ENCODE results near the gene DUSP22. TPM values are rescaled to one million over a fixed set of nuclear protein-coding genes. Genes with fewer than 3 reads are reported as not detected.

DUSP22 gene
- total RNA-seq, 2 experiments from 2014 or later, result 38.1 to 47.8 TPM

- ATAC-seq, result no peak
- Mint-ChIP-seq H3K4me1 (peaks cover 2% of the 10 kb centered on the region), H3K4me3 (no peak overlapping the region), H3K27ac (no peak overlapping the region), H3K36me3 (no peaks in the 10 kb centered on the region), H3K27me3 (no peaks in the 10 kb centered on the region), H3K9me3 (ENCODE audit: low read depth) (no peaks in the 10 kb centered on the region)
- DNase-seq, result no peak
- CTCF ChIA-PET, result interaction anchor here (1.0 kb wide), 1 partner anchor 12 kb away, joined by 3 read pairs; no protein-coding TSS in a partner anchor
Observed at GRCh38 chr6:356828-357251, 64.6 kb downstream of the DUSP22 start.

GRCh38 chr6:357261-357790 is 65.0 kb downstream of the DUSP22 start:
- no peaks in the 10 kb centered on the region for H3K9me3 Mint-ChIP-seq (ENCODE audit: low read depth)
- no peaks in the 10 kb centered on the region for H3K27me3 Mint-ChIP-seq
- ATAC-seq (no peak), DNase-seq (no peak)
- no peak overlapping the region for H3K27ac Mint-ChIP-seq
- no peak overlapping the region for H3K4me3 Mint-ChIP-seq
- CTCF ChIA-PET, result no interaction called here
- no peaks in the 10 kb centered on the region for H3K36me3 Mint-ChIP-seq
- H3K4me1 Mint-ChIP-seq, result peaks cover 2% of the 10 kb centered on the region

- H3K9me3 Mint-ChIP-seq (ENCODE audit: low read depth), result peaks cover 3% of the 10 kb centered on the region
- CTCF ChIA-PET, result no interaction called here
- DNase-seq (no peak), ATAC-seq (no peak)
- H3K4me3 Mint-ChIP-seq, result no peak overlapping the region
- peaks cover 2% of the 10 kb centered on the region for H3K4me1 Mint-ChIP-seq
- no peaks in the 10 kb centered on the region for H3K27me3 Mint-ChIP-seq
- no peaks in the 10 kb centered on the region for H3K36me3 Mint-ChIP-seq
- H3K27ac Mint-ChIP-seq, result no peak overlapping the region
Observed at GRCh38 chr6:357791-358341, 65.6 kb downstream of the DUSP22 start.

- no peak overlapping the region for H3K27ac Mint-ChIP-seq
- H3K4me1 Mint-ChIP-seq, result peaks cover under 1% of the 10 kb centered on the region
- DNase-seq (no peak), ATAC-seq (no peak)
- no peaks in the 10 kb centered on the region for H3K36me3 Mint-ChIP-seq
- H3K4me3 Mint-ChIP-seq, result no peak overlapping the region
- CTCF ChIA-PET, result no interaction called here
- H3K27me3 Mint-ChIP-seq, result no peaks in the 10 kb centered on the region
- H3K9me3 Mint-ChIP-seq (ENCODE audit: low read depth), result peaks cover 3% of the 10 kb centered on the region
Observed at GRCh38 chr6:358432-358831, 66.1 kb downstream of the DUSP22 start.

- peaks cover 3% of the 10 kb centered on the region for H3K9me3 Mint-ChIP-seq (ENCODE audit: low read depth)
- no peaks in the 10 kb centered on the region for H3K36me3 Mint-ChIP-seq
- ATAC-seq (no peak), DNase-seq (no peak)
- no peaks in the 10 kb centered on the region for H3K4me1 Mint-ChIP-seq
- CTCF ChIA-PET, result no interaction called here
- no peak overlapping the region for H3K27ac Mint-ChIP-seq
- no peak overlapping the region for H3K4me3 Mint-ChIP-seq
- H3K27me3 Mint-ChIP-seq, result no peaks in the 10 kb centered on the region
Observed at GRCh38 chr6:358847-359246, 66.6 kb downstream of the DUSP22 start.

GRCh38 chr6:359261-360035 is 67.2 kb downstream of the DUSP22 start:
- H3K4me3 Mint-ChIP-seq, result no peak overlapping the region
- peaks cover 3% of the 10 kb centered on the region for H3K9me3 Mint-ChIP-seq (ENCODE audit: low read depth)
- DNase-seq, result no peak
- H3K4me1 Mint-ChIP-seq, result no peaks in the 10 kb centered on the region
- peaks cover 6% of the 10 kb centered on the region for H3K27me3 Mint-ChIP-seq
- peaks cover 2% of the 10 kb centered on the region for H3K36me3 Mint-ChIP-seq
- no peak overlapping the region for H3K27ac Mint-ChIP-seq
- no peak for ATAC-seq
- CTCF ChIA-PET, result no interaction called here

GRCh38 chr6:360349-360748 is 68.1 kb downstream of the DUSP22 start:
- H3K27ac Mint-ChIP-seq, result no peak overlapping the region
- no peak for DNase-seq
- CTCF ChIA-PET, result no interaction called here

GRCh38 chr6:360764-361373 is 68.6 kb downstream of the DUSP22 start:
- no peak for ATAC-seq
- Mint-ChIP-seq H3K9me3 (ENCODE audit: low read depth) (peaks cover 3% of the 10 kb centered on the region), H3K36me3 (peaks cover 2% of the 10 kb centered on the region), H3K27ac (no peak overlapping the region), H3K4me1 (no peaks in the 10 kb centered on the region), H3K4me3 (no peak overlapping the region), H3K27me3 (peaks cover 10% of the 10 kb centered on the region)
- DNase-seq, result no peak
- CTCF ChIA-PET, result interaction anchor here (0.9 kb wide), 1 partner anchor 11 kb away, joined by 4 read pairs; no protein-coding TSS in a partner anchor

More at GRCh38 chr6:360349-360748, 68.1 kb downstream of the DUSP22 start:
- no peak for ATAC-seq
- Mint-ChIP-seq H3K4me3 (no peak overlapping the region), H3K4me1 (no peaks in the 10 kb centered on the region), H3K36me3 (peaks cover 2% of the 10 kb centered on the region), H3K27me3 (peaks cover 7% of the 10 kb centered on the region), H3K9me3 (ENCODE audit: low read depth) (peaks cover 3% of the 10 kb centered on the region)

- Mint-ChIP-seq H3K4me3 (no peak overlapping the region), H3K27me3 (peaks cover 14% of the 10 kb centered on the region), H3K4me1 (no peaks in the 10 kb centered on the region), H3K9me3 (ENCODE audit: low read depth) (peaks cover 3% of the 10 kb centered on the region), H3K36me3 (peaks cover 2% of the 10 kb centered on the region), H3K27ac (no peak overlapping the region)
- CTCF ChIA-PET, result interaction anchor here (0.9 kb wide), 1 partner anchor 11 kb away, joined by 4 read pairs; no protein-coding TSS in a partner anchor
- DNase-seq (no peak), ATAC-seq (no peak)
Observed at GRCh38 chr6:361411-362132, 69.3 kb downstream of the DUSP22 start.

GRCh38 chr6:362231-362923 is 70.1 kb downstream of the DUSP22 start:
- no peak for ATAC-seq
- Mint-ChIP-seq H3K27me3 (peaks cover 21% of the 10 kb centered on the region), H3K4me3 (no peak overlapping the region), H3K36me3 (peaks cover 2% of the 10 kb centered on the region), H3K4me1 (no peaks in the 10 kb centered on the region), H3K27ac (no peak overlapping the region), H3K9me3 (ENCODE audit: low read depth) (peaks cover 3% of the 10 kb centered on the region)
- CTCF ChIA-PET, result no interaction called here
- no peak for DNase-seq

- ATAC-seq, result no peak
- Mint-ChIP-seq H3K27me3 (peaks cover 24% of the 10 kb centered on the region), H3K27ac (no peak overlapping the region), H3K9me3 (ENCODE audit: low read depth) (peaks cover 3% of the 10 kb centered on the region), H3K4me1 (no peaks in the 10 kb centered on the region), H3K36me3 (peaks cover 2% of the 10 kb centered on the region), H3K4me3 (no peak overlapping the region)
- CTCF ChIA-PET, result no interaction called here
- DNase-seq, result no peak
Observed at GRCh38 chr6:362924-363249, 70.6 kb downstream of the DUSP22 start.

- Mint-ChIP-seq H3K4me3 (no peak overlapping the region), H3K9me3 (ENCODE audit: low read depth) (peaks cover 3% of the 10 kb centered on the region), H3K27me3 (peaks cover 24% of the 10 kb centered on the region), H3K4me1 (no peaks in the 10 kb centered on the region), H3K27ac (no peak overlapping the region), H3K36me3 (peaks cover 2% of the 10 kb centered on the region)
- ATAC-seq, result no peak
- CTCF ChIA-PET, result no interaction called here
- no peak for DNase-seq
Observed at GRCh38 chr6:363291-363690, 71.0 kb downstream of the DUSP22 start.

GRCh38 chr6:363909-364308 is 71.6 kb downstream of the DUSP22 start:
- DNase-seq (no peak), ATAC-seq (no peak)
- Mint-ChIP-seq H3K9me3 (ENCODE audit: low read depth) (peaks cover 3% of the 10 kb centered on the region), H3K27me3 (peaks cover 24% of the 10 kb centered on the region), H3K4me3 (no peak overlapping the region), H3K36me3 (peaks cover 2% of the 10 kb centered on the region), H3K4me1 (no peaks in the 10 kb centered on the region), H3K27ac (no peak overlapping the region)
- CTCF ChIA-PET, result no interaction called here
